Stimulated activated CD4-positive, alpha-beta T cell treated with anti-CD3 and anti-CD28 coated beads, TNF-alpha, amount 100 ng/mL, for 1 hour (primary cell): ENCODE results near the gene STMN1.
A peak's percentile ranks its signal among the peaks of the same experiment; 100 is the strongest.

Experiments
- DNase-seq, 3 donors: peaks; one replicate each; pipeline ENCODE4 v3.0.0-alpha.2; 2020; ENCODE audit warnings: low read depth in 3 of 3, low spot score in 1 of 3

STMN1 gene

GRCh38 chr1:25871704-25872494 is 34.3 kb downstream of the STMN1 start:
- no peak for DNase-seq

- no peak for DNase-seq
These were observed 35.0 kb downstream of the STMN1 start for GRCh38 chr1:25871086-25871703.

GRCh38 chr1:25870614-25871013 is 35.6 kb downstream of the STMN1 start:
- DNase-seq, result no peak

- DNase-seq, result no peak
These were observed 36.2 kb downstream of the STMN1 start for GRCh38 chr1:25869909-25870606.

- no peak for DNase-seq
These were observed 38.8 kb downstream of the STMN1 start for GRCh38 chr1:25867210-25867991.

- DNase-seq, result no peak
These were observed 39.9 kb downstream of the STMN1 start for GRCh38 chr1:25866288-25866687.

- no peak for DNase-seq
These were observed 41.8 kb downstream of the STMN1 start for GRCh38 chr1:25864434-25864833.

- DNase-seq, result no peak
These were observed 42.5 kb downstream of the STMN1 start for GRCh38 chr1:25863486-25864262.

- no peak for DNase-seq
These were observed 43.3 kb downstream of the STMN1 start for GRCh38 chr1:25862785-25863485.

GRCh38 chr1:25861316-25862286 is 44.6 kb downstream of the STMN1 start:
- no peak for DNase-seq

GRCh38 chr1:25858906-25859789 is 47.1 kb downstream of the STMN1 start, which contains the start of gene AUNIP:
Gene AUNIP (minus strand): TSS chr1:25859457. CDS start chr1:25859357, 100 bp downstream.
- DNase-seq, result peak; percentile 77 to 87 (median 78)

GRCh38 chr1:25858494-25858893 is 47.7 kb downstream of the STMN1 start:
- no peak for DNase-seq

- DNase-seq, result no peak
These were observed 49.4 kb downstream of the STMN1 start for GRCh38 chr1:25856856-25857255.

GRCh38 chr1:25854554-25854953 is 51.7 kb downstream of the STMN1 start:
- no peak for DNase-seq
